Measurements from ENCODE around the gene COL4A2. TPM values are rescaled to one million over a fixed set of nuclear protein-coding genes. Genes with fewer than 3 reads are reported as not detected.

The COL4A2 gene
- total RNA-seq, 4 donors from 2014 or later: 75.1 to 322 (median 115) TPM

- Histone ChIP-seq H3K27me3 (no peaks in the 10 kb centered on the region), H3K36me3 (no peaks in the 10 kb centered on the region), H3K4me1 (peaks cover 0 to 6% (median 3%) of the 10 kb centered on the region in 4 donors), H3K9me3 (no peaks in the 10 kb centered on the region), H3K4me3 (no peak overlapping the region), H3K27ac (no peak overlapping the region)
- DNase-seq: no peak
- no peak for TF ChIP-seq POLR2A (IDR thresholded peaks at IDR 0.05)
- TF ChIP-seq POLR2AphosphoS5 (IDR thresholded peaks at IDR 0.05): no peak
- TF ChIP-seq EP300 (IDR thresholded peaks at IDR 0.05; ENCODE audit: low read depth): no peak
- no peak for TF ChIP-seq CTCF (IDR thresholded peaks at IDR 0.05)
- WGBS, 2 donors (ENCODE audit: low coverage in 1 of 2): 70 to 89% methylated on average over 2 to 22 of the region's 22 CpGs
- intact Hi-C loops (cut with DNase I; ENCODE audit: low total_unique reads) (no loop called here), in situ Hi-C loops (cut with MboI; ENCODE audit: low pct_ligation_motif_present in 1 of 4, low pct_unique_long_range_greater_than_20kb in 1 of 4, low sequenced_read_pairs in 3 of 4) (loop anchor here in 1 of 4 donors (25.0 kb wide), 1 partner anchor 354 kb away; no protein-coding TSS in a partner anchor)
These were observed 151.7 kb downstream of the COL4A2 start for GRCh38 chr13:110458594-110459365.

DNA sequence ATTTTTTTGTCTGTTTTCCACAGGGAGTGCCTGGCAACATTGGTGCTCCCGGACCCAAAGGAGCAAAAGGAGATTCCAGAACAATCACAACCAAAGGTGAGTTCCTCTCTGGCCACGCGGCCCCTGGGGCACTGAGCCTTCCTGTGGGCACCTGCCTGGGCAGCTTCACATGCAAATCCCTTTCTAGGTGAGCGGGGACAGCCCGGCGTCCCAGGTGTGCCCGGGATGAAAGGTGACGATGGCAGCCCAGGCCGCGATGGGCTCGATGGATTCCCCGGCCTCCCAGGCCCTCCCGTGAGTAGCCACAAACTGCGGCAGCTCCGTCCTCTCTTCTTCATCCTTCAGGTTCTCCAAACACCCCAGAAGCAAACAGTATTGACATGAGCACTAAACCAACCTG, 155.0 kb downstream of the COL4A2 start:
- in situ Hi-C loops (cut with MboI; ENCODE audit: low pct_ligation_motif_present in 1 of 4, low pct_unique_long_range_greater_than_20kb in 1 of 4, low sequenced_read_pairs in 3 of 4): loop anchor here in 1 of 4 donors (25.0 kb wide), 1 partner anchor 350 kb away; no protein-coding TSS in a partner anchor
- Histone ChIP-seq H3K27ac (no peak overlapping the region), H3K9me3 (no peaks in the 10 kb centered on the region), H3K4me3 (no peak overlapping the region), H3K27me3 (no peaks in the 10 kb centered on the region), H3K4me1 (no peaks in the 10 kb centered on the region), H3K36me3 (no peaks in the 10 kb centered on the region)
- DNase-seq: no peak
- 90% methylated on average over 15 of the region's 15 CpGs; no CpG with 5 or more reads in 1 of the 2 donors for WGBS, 2 donors (ENCODE audit: low coverage in 1 of 2)
- no peak for TF ChIP-seq POLR2A (IDR thresholded peaks at IDR 0.05)
- no peak for TF ChIP-seq POLR2AphosphoS5 (IDR thresholded peaks at IDR 0.05)
- no peak for TF ChIP-seq CTCF (IDR thresholded peaks at IDR 0.05)
- no peak for TF ChIP-seq EP300 (IDR thresholded peaks at IDR 0.05; ENCODE audit: low read depth)
- intact Hi-C loops (cut with DNase I; ENCODE audit: low total_unique reads): no loop called here

DNA sequence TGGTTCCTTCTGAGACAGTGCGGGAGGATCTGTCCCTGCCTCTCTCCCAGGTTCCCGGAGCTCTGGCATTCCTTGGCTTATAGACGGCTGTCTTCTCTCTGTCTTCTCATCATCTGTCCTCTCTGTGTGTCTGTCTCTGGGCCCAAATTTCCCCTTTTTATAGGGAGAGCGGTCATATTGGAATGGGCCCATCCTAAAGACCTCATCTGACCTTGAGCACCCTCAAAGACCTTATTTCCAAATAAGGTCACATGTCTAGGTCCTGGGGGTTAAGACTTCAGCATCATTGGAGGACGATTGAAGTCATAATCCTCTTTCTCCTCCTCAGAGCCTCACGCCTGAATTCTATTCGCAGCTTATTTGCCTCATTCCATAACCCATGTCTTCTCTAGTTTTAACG, 156.1 kb downstream of the COL4A2 start:
- in situ Hi-C loops (cut with MboI; ENCODE audit: low pct_ligation_motif_present in 1 of 4, low pct_unique_long_range_greater_than_20kb in 1 of 4, low sequenced_read_pairs in 3 of 4): loop anchor here in 1 of 4 donors (25.0 kb wide), 1 partner anchor 349 kb away; no protein-coding TSS in a partner anchor
- WGBS, 2 donors (ENCODE audit: low coverage in 1 of 2): 42 to 93% methylated on average over 5 to 8 of the region's 8 CpGs
- intact Hi-C loops (cut with DNase I; ENCODE audit: low total_unique reads): no loop called here

More for the DNA sequence above, 156.1 kb downstream of the COL4A2 start:
- Histone ChIP-seq H3K9me3 (no peaks in the 10 kb centered on the region), H3K4me3 (no peak overlapping the region), H3K4me1 (no peaks in the 10 kb centered on the region), H3K36me3 (no peaks in the 10 kb centered on the region), H3K27me3 (no peaks in the 10 kb centered on the region), H3K27ac (no peak overlapping the region)
- TF ChIP-seq EP300 (IDR thresholded peaks at IDR 0.05; ENCODE audit: low read depth) (no peak), POLR2A (IDR thresholded peaks at IDR 0.05) (no peak), CTCF (IDR thresholded peaks at IDR 0.05) (no peak), POLR2AphosphoS5 (IDR thresholded peaks at IDR 0.05) (no peak)
- no peak for DNase-seq

Data from transverse colon (tissue), 4 donors.